ENCODE results near the gene IFI6. TPM values are rescaled to one million over a fixed set of nuclear protein-coding genes. Genes with fewer than 3 reads are reported as not detected.

The IFI6 gene
- total RNA-seq, 1 experiment from 2014 or later, result 14.8 TPM

DNA sequence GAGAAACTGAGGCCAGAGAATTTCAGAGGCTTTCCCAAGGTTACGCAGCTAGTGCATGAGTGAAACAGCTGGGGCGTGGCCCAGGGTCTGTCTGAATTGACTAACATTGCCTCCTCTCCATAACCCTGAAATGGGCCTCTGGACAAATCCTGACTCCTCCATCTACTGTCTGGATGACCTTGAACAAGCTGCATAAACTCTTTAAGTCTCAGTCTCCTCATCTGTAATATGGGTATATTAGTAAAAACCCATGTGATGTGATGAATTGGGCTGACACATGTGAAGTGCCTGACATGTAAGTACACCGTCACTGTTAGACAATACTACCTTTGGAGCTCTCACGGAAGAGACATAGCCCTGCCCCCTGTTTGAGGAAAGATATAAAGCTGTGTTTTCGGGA is 24.7 kb downstream of the IFI6 start:
- Histone ChIP-seq H3K9me2 (ENCODE audit: insufficient read depth) (no peaks in the 10 kb centered on the region), H3K4me3 (replicated peaks in 1 of 2; ENCODE audit: low read depth in 1 of 2, low read length in 2 of 2) (no peak overlapping the region), H2AFZ (ENCODE audit: low read depth, low read length, poor library complexity, severe bottlenecking) (no peak overlapping the region), H3K9me3 (ENCODE audit: control insufficient read depth in 1 of 2, insufficient read depth in 1 of 2, low read depth in 1 of 2, low read length in 2 of 2) (no peaks in the 10 kb centered on the region), H3K79me2 (ENCODE audit: insufficient read depth, low read length) (no peaks in the 10 kb centered on the region), H3K27me3 (ENCODE audit: insufficient read depth, low read length) (no peaks in the 10 kb centered on the region), H3K4me2 (ENCODE audit: low read length) (no peak overlapping the region), H3K36me3 (ENCODE audit: control insufficient read depth in 1 of 2, insufficient read depth in 2 of 2, low read length in 2 of 2) (no peaks in the 10 kb centered on the region), H3K4me1 (ENCODE audit: control insufficient read depth in 1 of 2, insufficient read depth in 2 of 2, low read length in 2 of 2) (peaks cover 16 to 41% of the 10 kb centered on the region in 2 experiments), H3K9ac (ENCODE audit: low read length) (no peak overlapping the region), H3K27ac (ENCODE audit: low read depth, low read length) (no peak overlapping the region), H4K20me1 (ENCODE audit: insufficient read depth) (no peaks in the 10 kb centered on the region)
- RAD21 ChIA-PET (ENCODE audit: low non-redundant PET in 1 of 2, low total read pairs in 2 of 2, uncharacterized antibody in 2 of 2, unreplicated experiment in 2 of 2), result no interaction called here
- TF ChIP-seq, protein P1, sequence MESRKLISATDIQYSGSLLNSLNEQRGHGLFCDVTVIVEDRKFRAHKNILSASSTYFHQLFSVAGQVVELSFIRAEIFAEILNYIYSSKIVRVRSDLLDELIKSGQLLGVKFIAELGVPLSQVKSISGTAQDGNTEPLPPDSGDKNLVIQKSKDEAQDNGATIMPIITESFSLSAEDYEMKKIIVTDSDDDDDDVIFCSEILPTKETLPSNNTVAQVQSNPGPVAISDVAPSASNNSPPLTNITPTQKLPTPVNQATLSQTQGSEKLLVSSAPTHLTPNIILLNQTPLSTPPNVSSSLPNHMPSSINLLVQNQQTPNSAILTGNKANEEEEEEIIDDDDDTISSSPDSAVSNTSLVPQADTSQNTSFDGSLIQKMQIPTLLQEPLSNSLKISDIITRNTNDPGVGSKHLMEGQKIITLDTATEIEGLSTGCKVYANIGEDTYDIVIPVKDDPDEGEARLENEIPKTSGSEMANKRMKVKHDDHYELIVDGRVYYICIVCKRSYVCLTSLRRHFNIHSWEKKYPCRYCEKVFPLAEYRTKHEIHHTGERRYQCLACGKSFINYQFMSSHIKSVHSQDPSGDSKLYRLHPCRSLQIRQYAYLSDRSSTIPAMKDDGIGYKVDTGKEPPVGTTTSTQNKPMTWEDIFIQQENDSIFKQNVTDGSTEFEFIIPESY (IDR thresholded peaks at IDR 0.05; ENCODE audit: extremely low read depth, insufficient replicate concordance, low read length), result no peak
- DNase-seq (ENCODE audit: low read depth, low spot score) (no peak), ATAC-seq (no peak)
- BruUV-seq (replicated peaks), result no TSS peak
- intact Hi-C loops (cut with micrococcal nuclease), result no loop called here
- CTCF ChIA-PET, result interaction anchor here (2.3 kb wide), 1 partner anchor 15 kb away, joined by 8 read pairs; no protein-coding TSS in a partner anchor
- POLR2A ChIA-PET, result no interaction called here

DNA sequence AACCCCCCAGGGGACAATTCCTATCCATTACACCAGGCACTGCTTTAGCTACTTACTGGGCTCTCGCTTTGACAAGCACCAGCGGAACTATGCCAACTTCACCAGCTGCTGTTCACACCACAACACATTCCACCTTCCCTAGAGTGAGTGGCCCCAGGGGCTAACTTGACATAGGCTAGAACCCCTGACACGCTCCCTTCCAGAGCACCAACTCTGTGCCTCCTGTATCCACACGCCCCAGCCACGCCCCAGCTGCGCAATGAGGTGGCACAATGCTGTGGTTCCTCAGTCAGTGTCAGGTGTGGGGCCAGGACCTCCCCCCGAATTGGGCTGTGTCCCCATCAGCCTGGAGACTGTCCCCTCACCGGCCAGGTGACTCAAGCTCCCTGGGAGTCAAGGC is 25.3 kb downstream of the IFI6 start:
- Histone ChIP-seq H3K4me1 (ENCODE audit: control insufficient read depth in 1 of 2, insufficient read depth in 2 of 2, low read length in 2 of 2) (peaks cover 16 to 38% of the 10 kb centered on the region in 2 experiments), H3K9me2 (ENCODE audit: insufficient read depth) (no peaks in the 10 kb centered on the region), H3K36me3 (ENCODE audit: control insufficient read depth in 1 of 2, insufficient read depth in 2 of 2, low read length in 2 of 2) (no peaks in the 10 kb centered on the region), H3K4me2 (ENCODE audit: low read length) (no peak overlapping the region), H3K27ac (ENCODE audit: low read depth, low read length) (no peak overlapping the region), H2AFZ (ENCODE audit: low read depth, low read length, poor library complexity, severe bottlenecking) (no peak overlapping the region), H3K9ac (ENCODE audit: low read length) (no peak overlapping the region), H3K27me3 (ENCODE audit: insufficient read depth, low read length) (no peaks in the 10 kb centered on the region), H3K4me3 (replicated peaks in 1 of 2; ENCODE audit: low read depth in 1 of 2, low read length in 2 of 2) (no peak overlapping the region), H3K9me3 (ENCODE audit: control insufficient read depth in 1 of 2, insufficient read depth in 1 of 2, low read depth in 1 of 2, low read length in 2 of 2) (no peaks in the 10 kb centered on the region), H3K79me2 (ENCODE audit: insufficient read depth, low read length) (no peaks in the 10 kb centered on the region), H4K20me1 (ENCODE audit: insufficient read depth) (no peaks in the 10 kb centered on the region)
- no peak for TF ChIP-seq RAD21 (IDR thresholded peaks at IDR 0.05; ENCODE audit: low read depth)
- no peak for TF ChIP-seq EZH2phosphoT487 (IDR thresholded peaks at IDR 0.05; ENCODE audit: borderline replicate concordance)
- TF ChIP-seq SP1 (IDR thresholded peaks at IDR 0.05; ENCODE audit: low read depth), result no peak
- TF ChIP-seq CEBPB (IDR thresholded peaks at IDR 0.05; ENCODE audit: low read depth), result no peak
- TF ChIP-seq, protein P2, sequence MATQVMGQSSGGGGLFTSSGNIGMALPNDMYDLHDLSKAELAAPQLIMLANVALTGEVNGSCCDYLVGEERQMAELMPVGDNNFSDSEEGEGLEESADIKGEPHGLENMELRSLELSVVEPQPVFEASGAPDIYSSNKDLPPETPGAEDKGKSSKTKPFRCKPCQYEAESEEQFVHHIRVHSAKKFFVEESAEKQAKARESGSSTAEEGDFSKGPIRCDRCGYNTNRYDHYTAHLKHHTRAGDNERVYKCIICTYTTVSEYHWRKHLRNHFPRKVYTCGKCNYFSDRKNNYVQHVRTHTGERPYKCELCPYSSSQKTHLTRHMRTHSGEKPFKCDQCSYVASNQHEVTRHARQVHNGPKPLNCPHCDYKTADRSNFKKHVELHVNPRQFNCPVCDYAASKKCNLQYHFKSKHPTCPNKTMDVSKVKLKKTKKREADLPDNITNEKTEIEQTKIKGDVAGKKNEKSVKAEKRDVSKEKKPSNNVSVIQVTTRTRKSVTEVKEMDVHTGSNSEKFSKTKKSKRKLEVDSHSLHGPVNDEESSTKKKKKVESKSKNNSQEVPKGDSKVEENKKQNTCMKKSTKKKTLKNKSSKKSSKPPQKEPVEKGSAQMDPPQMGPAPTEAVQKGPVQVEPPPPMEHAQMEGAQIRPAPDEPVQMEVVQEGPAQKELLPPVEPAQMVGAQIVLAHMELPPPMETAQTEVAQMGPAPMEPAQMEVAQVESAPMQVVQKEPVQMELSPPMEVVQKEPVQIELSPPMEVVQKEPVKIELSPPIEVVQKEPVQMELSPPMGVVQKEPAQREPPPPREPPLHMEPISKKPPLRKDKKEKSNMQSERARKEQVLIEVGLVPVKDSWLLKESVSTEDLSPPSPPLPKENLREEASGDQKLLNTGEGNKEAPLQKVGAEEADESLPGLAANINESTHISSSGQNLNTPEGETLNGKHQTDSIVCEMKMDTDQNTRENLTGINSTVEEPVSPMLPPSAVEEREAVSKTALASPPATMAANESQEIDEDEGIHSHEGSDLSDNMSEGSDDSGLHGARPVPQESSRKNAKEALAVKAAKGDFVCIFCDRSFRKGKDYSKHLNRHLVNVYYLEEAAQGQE (IDR thresholded peaks at IDR 0.05; ENCODE audit: low read depth), result no peak
- TF ChIP-seq, protein P3, sequence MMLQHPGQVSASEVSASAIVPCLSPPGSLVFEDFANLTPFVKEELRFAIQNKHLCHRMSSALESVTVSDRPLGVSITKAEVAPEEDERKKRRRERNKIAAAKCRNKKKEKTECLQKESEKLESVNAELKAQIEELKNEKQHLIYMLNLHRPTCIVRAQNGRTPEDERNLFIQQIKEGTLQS (IDR thresholded peaks at IDR 0.05), result no peak
- no peak for TF ChIP-seq EZH2 (IDR thresholded peaks at IDR 0.05)
- no peak for TF ChIP-seq SRF (IDR thresholded peaks at IDR 0.05; ENCODE audit: low read depth)
- no peak for TF ChIP-seq TCF7L2 (IDR thresholded peaks at IDR 0.05; ENCODE audit: borderline replicate concordance, extremely low read depth, insufficient read depth, insufficient read length)
- no peak for TF ChIP-seq ZNF274 (IDR thresholded peaks at IDR 0.05; ENCODE audit: low read depth, low read length)
- no peak for TF ChIP-seq FOSL1 (IDR thresholded peaks at IDR 0.05; ENCODE audit: low read depth)
- no peak for TF ChIP-seq ZFX (IDR thresholded peaks at IDR 0.05)
- DNase-seq (ENCODE audit: low read depth, low spot score) (no peak), ATAC-seq (no peak)
- RAD21 ChIA-PET (ENCODE audit: low non-redundant PET in 1 of 2, low total read pairs in 2 of 2, uncharacterized antibody in 2 of 2, unreplicated experiment in 2 of 2), result no interaction called here
- POLR2A ChIA-PET, result no interaction called here
- intact Hi-C loops (cut with micrococcal nuclease), result no loop called here
- no TSS peak for BruUV-seq (replicated peaks)
- CTCF ChIA-PET, result interaction anchor here (2.3 kb wide), 1 partner anchor 16 kb away, joined by 8 read pairs; no protein-coding TSS in a partner anchor

Data from HCT116 (cell line).